NCI-H2196 (cell line): ENCODE data around the gene TMEM260.
"Not testable (repeated sequence)": the region's sequence is repeated elsewhere in the genome, so short reads cannot be mapped to it uniquely, and the experiment has no call there.

ENCODE experiments used
- DNase-seq: peaks from one replicate; lab custom pipeline; 2025; ENCODE audit not compliant: unreplicated experiment; lab: John Stamatoyannopoulos, UW

Gene TMEM260

GRCh38 chr14:56594428-56594827 is 14.8 kb downstream of the TMEM260 start:
- DNase-seq = no peak

- DNase-seq = no peak
These were observed 18.9 kb downstream of the TMEM260 start for GRCh38 chr14:56598519-56598918.

GRCh38 chr14:56603648-56604047 is 24.1 kb downstream of the TMEM260 start:
- no peak for DNase-seq

- DNase-seq = no peak
These were observed 29.1 kb downstream of the TMEM260 start for GRCh38 chr14:56608689-56609088.

GRCh38 chr14:56611663-56612062 is 32.1 kb downstream of the TMEM260 start:
- not testable (repeated sequence) for DNase-seq

GRCh38 chr14:56617084-56617483 is 37.5 kb downstream of the TMEM260 start:
- no peak for DNase-seq

- DNase-seq = peak; percentile 14
These were observed 51.1 kb downstream of the TMEM260 start for GRCh38 chr14:56630707-56631106.

- no peak for DNase-seq
These were observed 52.6 kb downstream of the TMEM260 start for GRCh38 chr14:56632195-56632594.

- DNase-seq = no peak
These were observed 53.9 kb downstream of the TMEM260 start for GRCh38 chr14:56633544-56633943.

GRCh38 chr14:56635041-56635440 is 55.4 kb downstream of the TMEM260 start:
- no peak for DNase-seq

- no peak for DNase-seq
These were observed 67.9 kb downstream of the TMEM260 start for GRCh38 chr14:56647493-56647892.

GRCh38 chr14:56648508-56649301 is 69.1 kb downstream of the TMEM260 start:
- peak; percentile 85 for DNase-seq

GRCh38 chr14:56649382-56649781 is 69.8 kb downstream of the TMEM260 start:
- DNase-seq = no peak

GRCh38 chr14:56650048-56650447 is 70.5 kb downstream of the TMEM260 start:
- DNase-seq = no peak

GRCh38 chr14:56650979-56651378 is 71.4 kb downstream of the TMEM260 start:
- peak; percentile 52 for DNase-seq

GRCh38 chr14:56657604-56658003 is 78.0 kb downstream of the TMEM260 start:
- no peak for DNase-seq

GRCh38 chr14:56659378-56659777 is 79.8 kb downstream of the TMEM260 start:
- DNase-seq = no peak

GRCh38 chr14:56659964-56660551 is 80.5 kb downstream of the TMEM260 start:
- DNase-seq = peak; percentile 69

GRCh38 chr14:56660677-56661389 is 81.2 kb downstream of the TMEM260 start:
- peak; percentile 64 for DNase-seq

GRCh38 chr14:56661478-56661877 is 81.9 kb downstream of the TMEM260 start:
- DNase-seq = no peak

- no peak for DNase-seq
These were observed 85.3 kb downstream of the TMEM260 start for GRCh38 chr14:56664811-56665421.

GRCh38 chr14:56666294-56666693 is 86.7 kb downstream of the TMEM260 start:
- no peak for DNase-seq
